ENCODE results near the gene IRF4.

The IRF4 gene

GRCh38 chr6:381742-382461 is 9.7 kb upstream of the IRF4 start:
- no peak for DNase-seq (ENCODE audit: low read depth in 2 of 2)

DNA sequence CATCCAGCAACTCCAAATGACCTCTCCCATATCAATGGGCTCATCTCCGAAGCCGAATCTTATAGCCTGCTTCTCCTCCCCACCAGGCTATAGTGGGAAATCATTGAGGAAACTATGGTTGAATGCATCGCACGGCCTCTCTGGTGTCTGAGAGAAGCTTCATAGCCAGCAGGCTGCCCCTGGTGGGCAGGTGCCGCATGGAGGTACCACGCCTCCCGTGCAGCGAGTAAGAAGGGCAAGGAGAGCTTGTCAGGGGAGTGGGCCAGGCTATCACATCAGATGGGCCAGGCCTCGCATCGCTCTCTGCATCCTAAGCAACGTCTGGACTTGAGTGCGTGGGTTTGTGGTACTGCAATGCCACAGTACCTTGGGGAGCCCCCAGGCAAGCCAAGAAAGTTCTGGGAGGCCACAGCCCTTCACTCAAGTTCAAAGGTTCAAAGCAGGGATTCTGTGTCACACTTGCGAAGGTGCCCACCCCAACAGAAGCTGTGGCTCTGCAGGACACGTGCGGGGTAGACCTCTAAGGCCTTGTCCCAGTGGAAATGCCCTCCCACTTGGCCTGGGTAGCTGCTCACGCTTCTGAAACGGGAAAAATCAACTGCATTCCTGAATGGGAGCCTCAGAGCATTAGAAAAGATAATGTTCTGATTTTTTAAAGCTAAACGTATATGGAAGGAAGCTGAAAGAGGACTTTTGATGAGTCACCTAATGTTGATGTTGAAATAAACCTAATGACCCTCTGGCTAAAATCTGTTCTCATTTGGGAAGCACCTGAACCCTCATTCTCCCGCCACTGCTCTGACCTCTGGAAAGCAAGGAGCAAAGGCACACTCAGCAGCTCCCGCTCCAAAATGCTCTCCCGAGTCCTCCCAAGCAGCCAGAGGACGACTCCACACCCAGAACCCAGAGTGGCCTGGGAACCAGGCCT is 8.4 kb upstream of the IRF4 start:
- no peak for DNase-seq (ENCODE audit: low read depth in 2 of 2)

GRCh38 chr6:383856-384255 is 7.7 kb upstream of the IRF4 start:
- DNase-seq (ENCODE audit: low read depth in 2 of 2) = no peak

- no peak for DNase-seq (ENCODE audit: low read depth in 2 of 2)
Measured at GRCh38 chr6:384898-385297, 6.7 kb upstream of the IRF4 start.

DNA sequence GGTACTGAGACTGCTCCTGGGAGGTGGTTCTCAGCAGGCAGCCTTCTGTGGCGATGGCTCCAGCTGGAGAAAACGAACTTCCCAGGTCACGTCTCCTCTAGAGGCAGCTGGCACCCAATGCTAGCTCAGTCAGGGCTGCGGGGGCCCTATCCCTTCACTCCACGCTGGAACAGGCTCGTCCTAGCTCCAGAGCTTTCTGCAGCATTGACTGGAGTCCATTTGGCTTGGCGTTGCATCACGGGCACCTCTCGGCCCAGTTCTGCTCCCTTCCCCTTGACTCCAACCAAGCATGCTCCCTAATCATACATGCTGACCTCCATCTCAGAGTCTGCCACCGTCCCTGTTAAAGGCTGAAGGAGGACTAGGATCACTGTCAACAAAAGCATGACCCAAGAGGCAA is 5.9 kb upstream of the IRF4 start:
- no peak for DNase-seq (ENCODE audit: low read depth in 2 of 2)

DNA sequence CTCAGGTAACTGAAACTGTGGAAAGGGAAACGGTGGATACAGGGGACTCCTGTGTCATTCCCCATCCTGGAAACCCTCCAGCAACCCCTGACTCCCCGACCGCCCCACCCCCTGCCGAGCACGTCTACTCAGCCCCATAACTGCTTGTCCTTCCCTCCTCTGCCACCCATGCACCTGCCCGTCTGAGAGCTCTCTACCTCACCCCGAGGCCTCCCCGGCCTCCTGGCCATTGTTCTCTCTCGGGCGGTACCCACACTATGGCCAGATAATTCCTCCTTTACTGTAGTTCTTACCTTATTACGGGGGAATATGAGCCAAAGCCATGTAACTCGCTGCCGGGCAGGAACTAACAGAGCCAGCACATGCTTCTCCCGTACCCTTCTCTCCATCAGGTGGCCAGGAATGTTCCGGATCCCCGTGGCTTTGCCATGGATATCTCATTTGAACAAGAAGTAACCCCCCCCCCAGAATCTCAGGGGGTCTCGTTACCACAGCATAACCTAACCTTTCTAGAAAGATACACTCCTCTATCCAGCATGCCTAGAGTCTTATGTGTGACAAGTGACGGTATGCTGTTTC is 4.8 kb upstream of the IRF4 start:
- no peak for DNase-seq (ENCODE audit: low read depth in 2 of 2)

DNA sequence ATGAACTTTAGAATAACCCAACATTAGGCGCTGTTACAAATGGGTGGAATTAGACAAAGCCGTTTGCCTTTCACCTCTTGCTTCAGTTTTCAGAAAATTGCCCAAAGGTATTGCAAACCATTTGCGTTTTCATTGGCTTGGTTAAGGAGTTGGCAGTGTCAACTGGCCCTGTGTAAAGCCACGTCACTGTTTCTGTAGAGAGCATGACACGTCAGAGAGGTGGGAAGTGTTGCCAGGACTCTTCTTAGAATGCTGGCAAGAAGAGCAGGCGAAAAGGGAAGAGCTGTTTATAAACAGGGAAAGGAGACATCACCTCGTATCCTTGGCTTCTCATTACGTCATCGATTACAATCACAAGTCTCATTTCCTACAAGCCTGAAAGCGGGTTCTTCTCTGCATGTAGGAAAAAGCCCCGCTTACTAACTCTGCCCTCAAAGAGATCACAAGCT is 4.2 kb upstream of the IRF4 start:
- no peak for DNase-seq (ENCODE audit: low read depth in 2 of 2)

GRCh38 chr6:388202-388903 is 3.2 kb upstream of the IRF4 start:
- DNase-seq (ENCODE audit: low read depth in 2 of 2) = no peak

DNA sequence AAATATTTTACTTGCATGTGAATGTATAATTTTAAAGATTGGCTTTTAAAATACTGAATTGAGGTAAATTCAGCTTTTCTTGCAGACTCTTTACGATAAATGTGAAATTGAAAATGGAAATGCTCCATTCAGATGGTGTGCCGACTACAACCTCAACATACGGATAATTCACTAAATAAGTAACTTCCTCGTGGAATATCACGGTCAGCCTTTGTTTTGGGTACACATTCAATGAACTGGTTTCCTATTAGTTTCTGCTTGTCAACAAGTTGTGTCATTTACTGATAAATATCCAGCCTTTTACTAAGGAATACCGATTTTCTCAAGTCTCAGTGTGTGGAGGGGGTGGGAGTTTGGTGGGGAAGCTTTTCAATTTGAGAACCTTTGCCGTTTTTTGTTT is 2.4 kb upstream of the IRF4 start:
- no peak for DNase-seq (ENCODE audit: low read depth in 2 of 2)

- DNase-seq (ENCODE audit: low read depth in 2 of 2) = no peak
Measured at GRCh38 chr6:389622-390021, 1.9 kb upstream of the IRF4 start.

DNA sequence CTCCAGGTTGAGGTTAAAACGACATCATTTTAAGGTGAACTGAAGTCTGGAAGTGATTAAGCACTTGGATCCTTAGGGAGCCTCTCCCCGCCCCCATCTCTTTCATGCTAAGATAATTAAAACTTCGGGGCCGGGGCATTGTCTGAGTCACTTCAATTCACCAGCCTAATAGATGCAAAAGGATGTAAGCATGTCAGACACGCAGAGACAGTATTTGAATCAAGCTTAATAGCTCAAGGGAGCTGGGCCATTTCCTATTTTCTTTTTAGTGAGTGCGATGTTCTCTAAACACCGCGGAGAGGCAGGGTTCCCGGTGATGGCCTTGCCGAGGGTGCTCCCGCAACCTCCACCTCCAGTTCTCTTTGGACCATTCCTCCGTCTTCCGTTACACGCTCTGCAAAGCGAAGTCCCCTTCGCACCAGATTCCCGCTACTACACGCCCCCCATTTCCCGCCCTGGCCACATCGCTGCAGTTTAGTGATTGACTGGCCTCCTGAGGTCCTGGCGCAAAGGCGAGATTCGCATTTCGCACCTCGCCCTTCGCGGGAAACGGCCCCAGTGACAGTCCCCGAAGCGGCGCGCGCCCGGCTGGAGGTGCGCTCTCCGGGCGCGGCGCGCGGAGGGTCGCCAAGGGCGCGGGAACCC is 516 bp upstream of the IRF4 start:
- DNase-seq (ENCODE audit: low read depth in 2 of 2) = no peak

- no peak for DNase-seq (ENCODE audit: low read depth in 2 of 2)
Measured at GRCh38 chr6:392441-393390, 1.2 kb downstream of the IRF4 start.

DNA sequence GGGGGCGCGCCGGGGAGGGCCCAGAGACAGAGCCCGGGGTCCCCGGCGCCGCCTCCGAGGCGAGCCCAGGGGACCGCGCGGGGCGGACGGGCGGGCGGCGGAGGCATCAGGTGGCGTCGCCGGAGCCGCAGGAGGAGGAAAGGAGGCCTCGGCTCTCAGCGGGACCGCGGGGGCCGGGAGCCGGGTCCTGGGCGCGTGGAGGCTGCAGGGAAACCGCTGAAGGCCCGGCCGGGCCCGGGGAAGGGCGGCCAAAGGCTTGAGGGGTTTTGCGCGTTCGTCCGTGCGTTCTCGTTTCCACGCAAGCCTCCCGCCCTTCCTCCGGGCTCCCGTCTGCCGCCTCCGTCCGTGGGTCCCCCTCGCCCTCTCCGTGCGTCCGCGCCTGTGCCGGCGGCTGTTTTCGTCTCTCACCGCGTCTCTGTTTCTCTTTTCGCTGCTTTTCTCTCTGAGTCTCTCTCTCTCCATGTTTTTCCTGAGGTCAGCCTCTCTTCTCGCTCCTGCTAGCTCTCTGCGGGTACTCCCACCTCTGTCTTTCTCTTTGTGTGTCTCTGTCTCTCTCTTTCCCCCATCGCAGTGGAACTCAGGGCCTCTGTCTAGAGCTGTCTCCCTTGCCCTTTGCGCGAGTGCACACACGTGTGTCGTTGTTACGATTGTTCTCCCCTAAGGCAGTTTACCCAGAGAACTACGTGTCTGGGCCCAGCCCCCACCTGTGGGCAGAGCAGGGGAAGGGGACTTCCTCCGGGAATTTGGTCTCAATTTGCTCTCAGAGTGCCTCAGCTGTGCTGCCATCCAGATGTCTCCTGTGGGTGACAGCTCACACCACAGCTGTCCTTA is 2.1 kb downstream of the IRF4 start:
- no peak for DNase-seq (ENCODE audit: low read depth in 2 of 2)

- no peak for DNase-seq (ENCODE audit: low read depth in 2 of 2)
Measured at GRCh38 chr6:394641-395289, 3.2 kb downstream of the IRF4 start.

DNA sequence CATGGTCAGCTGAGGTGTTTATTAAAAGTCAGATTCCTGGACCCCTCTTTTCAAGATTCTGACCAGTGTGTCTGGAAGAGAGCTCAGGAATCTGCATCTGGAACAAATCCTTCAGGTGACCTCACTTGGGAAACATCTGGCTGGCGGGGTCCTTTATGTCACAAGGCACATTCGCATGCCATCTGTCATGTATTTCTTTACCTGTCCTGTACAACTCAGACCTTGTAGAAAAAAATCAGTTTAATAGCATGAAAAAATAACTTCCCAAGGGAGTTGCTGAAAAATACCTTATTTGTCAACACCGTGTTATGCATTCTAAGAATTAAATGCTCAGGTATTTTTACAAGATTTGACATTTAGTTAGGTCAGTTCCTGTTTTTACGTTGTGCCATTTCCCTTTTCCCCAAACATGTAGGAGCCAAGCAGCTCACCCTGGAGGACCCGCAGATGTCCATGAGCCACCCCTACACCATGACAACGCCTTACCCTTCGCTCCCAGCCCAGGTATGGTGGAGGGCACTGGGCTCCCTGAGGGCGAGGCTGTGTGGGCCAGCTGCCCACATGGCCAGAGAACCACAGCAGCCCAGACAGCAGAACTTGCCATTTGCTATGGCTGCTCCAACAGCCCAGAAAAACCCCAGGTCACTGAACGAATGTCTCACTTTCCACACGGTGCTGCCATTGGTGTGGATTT is 4.0 kb downstream of the IRF4 start:
- no peak for DNase-seq (ENCODE audit: low read depth in 2 of 2)

GRCh38 chr6:396126-396520 is 4.6 kb downstream of the IRF4 start:
- DNase-seq (ENCODE audit: low read depth in 2 of 2) = no peak

- no peak for DNase-seq (ENCODE audit: low read depth in 2 of 2)
Measured at GRCh38 chr6:397056-397455, 5.5 kb downstream of the IRF4 start.

DNA sequence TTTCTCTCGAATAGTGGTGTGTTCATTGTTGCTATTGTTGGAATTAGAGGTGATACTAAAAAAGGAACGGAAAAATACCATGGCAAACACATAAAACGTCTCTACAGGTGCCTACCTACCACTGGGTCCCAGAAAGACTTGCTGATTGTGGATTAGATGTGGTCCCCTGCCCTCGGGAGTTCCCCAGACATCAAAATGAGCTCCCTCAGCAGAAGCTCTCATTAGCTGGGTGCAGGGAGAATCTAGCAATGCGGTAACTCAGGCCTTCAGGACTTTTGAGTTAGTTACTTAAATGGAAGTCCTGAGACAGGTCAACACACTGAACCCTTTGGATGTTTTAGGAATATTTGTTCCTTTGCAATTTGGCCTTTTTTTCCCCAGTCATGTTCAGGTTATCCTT is 6.1 kb downstream of the IRF4 start:
- DNase-seq (ENCODE audit: low read depth in 2 of 2) = no peak

Data from stimulated activated CD8-positive, alpha-beta memory T cell treated with anti-CD3 and anti-CD28 coated beads, Interleukin-7, amount 100 ng/mL, for 1 hour (primary cell).